ENCODE data around the gene SEL1L2.

The SEL1L2 gene

GRCh38 chr20:13813910-13814309 is 176.5 kb downstream of the SEL1L2 start:
- no peak for DNase-seq (ENCODE audit: low spot score)

- DNase-seq (ENCODE audit: low spot score): no peak
These were observed 180.0 kb downstream of the SEL1L2 start for GRCh38 chr20:13810446-13810845.

GRCh38 chr20:13809855-13810254 is 180.6 kb downstream of the SEL1L2 start:
- DNase-seq (ENCODE audit: low spot score): no peak

GRCh38 chr20:13809373-13809772 is 181.0 kb downstream of the SEL1L2 start:
- no peak for DNase-seq (ENCODE audit: low spot score)

- DNase-seq (ENCODE audit: low spot score): peak; percentile 98
These were observed 189.7 kb downstream of the SEL1L2 start for GRCh38 chr20:13800728-13801134.

GRCh38 chr20:13799974-13800373 is 190.4 kb downstream of the SEL1L2 start:
- no peak for DNase-seq (ENCODE audit: low spot score)

All from cerebellar cortex (tissue), 1 donor.